HG03439 (cell line): Measurements from ENCODE around the gene CACNA1C.

Experiments
- ATAC-seq: cut with Tn5 transposase; IDR thresholded peaks from one replicate; pipeline ENCODE4 v1.9.1; 2021; ENCODE audit warnings: mild to moderate bottlenecking, moderate library complexity; ENCODE audit not compliant: unreplicated experiment

The CACNA1C gene

DNA sequence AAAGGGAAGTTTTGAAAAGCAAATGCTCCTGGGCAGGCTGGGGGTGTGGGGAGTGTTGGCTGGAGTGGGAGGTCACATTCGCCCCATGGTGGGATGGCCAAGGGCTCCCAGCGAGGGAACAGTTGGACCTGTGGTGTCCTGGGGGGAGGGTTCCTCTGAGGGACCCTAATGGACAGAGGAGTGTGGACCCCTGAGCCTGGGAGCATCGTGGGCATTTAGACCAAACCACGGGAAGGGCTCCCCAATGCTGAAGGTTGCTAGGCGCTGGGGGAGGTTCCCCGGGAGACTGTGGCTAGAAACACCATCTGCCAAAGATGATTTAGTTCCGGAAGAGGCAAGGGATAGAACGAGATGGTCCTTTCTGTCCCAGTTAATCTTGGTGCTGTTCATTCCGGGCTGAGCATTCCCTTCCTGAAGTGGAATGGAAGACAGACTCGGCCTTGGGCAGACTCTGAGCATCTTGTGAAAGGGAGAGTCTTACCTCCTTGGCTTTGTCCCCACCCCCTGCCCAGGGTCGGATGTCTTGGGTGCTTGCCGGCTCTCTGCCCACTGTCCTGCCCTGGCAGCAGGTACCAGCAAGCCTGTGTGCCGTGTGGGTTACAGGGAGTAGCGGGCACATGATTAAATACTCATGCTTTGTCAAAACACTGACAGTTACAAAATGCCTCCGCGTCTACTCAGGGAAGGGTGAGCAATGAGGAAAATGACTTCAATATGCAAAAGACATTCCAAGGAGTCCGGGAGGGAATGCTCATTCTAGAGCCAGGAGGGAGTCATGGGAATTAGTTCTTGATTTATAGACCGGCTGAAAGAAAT is 215.9 kb downstream of the CACNA1C start:
- no peak for ATAC-seq

DNA sequence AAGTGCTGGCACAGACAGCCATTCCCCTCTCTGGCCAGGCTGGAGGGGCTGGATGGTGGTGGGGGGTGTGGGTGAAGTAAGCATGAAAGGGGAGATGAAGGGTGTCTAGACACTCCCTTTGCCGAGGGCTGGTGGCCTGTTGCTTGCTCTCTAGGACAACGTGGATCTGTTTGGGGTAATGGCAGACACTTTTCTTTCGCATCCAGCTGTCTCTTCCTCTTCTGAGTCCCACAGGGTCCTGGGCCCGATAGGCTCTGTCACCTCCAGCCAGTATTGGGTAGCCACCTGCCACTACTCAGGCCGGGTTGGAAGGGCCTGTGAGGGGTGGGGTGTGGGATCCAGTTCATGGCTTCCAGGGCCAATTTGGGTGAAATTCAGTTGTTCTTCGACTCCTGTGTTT is 218.1 kb downstream of the CACNA1C start:
- ATAC-seq: no peak

DNA sequence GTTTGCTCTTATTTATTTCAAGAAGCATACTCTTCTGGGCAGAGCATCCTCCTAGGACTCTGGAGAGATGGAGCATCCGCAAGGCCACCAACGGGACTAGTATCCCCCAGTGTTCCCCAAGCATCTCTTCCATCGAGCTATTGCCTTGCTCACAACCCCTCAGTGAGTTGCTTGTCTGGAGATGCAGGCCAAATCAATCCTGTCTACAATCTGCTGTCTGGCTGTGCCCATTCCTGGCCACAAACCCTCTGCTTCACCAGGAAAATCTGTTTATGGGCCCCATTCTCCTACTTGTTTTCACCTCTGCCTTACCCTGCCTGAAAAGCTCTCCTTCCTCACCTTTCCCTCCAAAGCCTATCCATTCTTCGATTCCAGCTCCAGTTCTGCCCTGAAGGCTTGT is 219.2 kb downstream of the CACNA1C start:
- no peak for ATAC-seq

DNA sequence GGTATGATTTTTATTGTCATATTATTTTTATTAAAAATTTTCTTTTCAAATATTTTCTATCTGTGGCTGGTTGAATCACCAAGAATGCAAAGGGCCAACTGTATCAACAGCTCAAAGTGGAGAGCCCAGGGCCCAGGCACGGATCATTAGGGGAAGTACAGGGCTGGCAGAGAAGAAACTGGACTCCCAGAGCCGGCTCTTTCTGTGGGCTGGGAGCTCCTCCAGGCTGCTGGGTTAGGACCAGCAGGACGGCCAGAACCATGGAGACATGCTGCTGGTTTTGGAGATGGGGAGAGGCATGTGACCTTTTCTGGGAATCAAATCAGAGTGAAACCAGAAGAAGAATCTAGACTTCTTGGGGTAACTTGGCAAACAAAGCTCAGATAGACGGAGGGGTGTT is 220.5 kb downstream of the CACNA1C start:
- no peak for ATAC-seq

DNA sequence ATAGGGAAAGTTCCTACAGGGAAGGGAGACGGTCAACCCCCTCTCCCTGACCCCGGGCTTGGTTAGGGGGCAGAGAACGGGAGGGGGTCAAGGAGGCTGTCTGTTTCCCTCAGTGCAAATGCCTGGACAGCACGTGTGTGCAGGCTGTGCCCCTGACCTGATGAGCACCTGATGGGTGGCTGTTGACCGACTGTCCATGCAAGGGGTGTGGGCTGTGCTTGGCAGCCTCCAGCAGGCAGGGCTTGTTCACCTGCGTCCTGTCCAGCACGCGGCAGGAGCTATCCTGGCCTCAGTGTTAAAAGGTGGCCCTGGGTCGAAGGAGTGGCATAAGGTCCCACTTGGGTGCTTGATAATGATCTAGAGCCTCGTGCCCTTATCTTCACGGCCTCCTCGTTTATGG is 221.0 kb downstream of the CACNA1C start:
- ATAC-seq: no peak

DNA sequence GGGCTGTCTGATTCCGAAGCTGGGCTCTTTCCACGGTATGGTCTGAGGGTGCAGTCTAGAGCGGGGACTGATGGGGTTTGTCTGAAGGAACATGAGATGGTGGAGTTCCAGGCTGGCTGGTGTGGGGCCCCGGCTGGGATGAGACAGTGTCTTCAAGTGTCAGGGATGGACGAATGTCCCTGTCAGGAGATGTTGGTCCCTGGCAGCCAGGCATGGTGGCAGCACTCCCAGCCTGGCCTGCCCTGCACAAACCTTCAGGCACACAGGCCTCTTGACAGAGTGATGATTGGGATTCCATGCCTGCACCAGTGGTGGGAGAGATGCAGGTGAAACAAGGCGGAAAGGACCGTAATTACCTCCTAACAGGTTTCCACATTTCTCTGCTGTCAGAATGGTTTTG is 221.9 kb downstream of the CACNA1C start:
- no peak for ATAC-seq

DNA sequence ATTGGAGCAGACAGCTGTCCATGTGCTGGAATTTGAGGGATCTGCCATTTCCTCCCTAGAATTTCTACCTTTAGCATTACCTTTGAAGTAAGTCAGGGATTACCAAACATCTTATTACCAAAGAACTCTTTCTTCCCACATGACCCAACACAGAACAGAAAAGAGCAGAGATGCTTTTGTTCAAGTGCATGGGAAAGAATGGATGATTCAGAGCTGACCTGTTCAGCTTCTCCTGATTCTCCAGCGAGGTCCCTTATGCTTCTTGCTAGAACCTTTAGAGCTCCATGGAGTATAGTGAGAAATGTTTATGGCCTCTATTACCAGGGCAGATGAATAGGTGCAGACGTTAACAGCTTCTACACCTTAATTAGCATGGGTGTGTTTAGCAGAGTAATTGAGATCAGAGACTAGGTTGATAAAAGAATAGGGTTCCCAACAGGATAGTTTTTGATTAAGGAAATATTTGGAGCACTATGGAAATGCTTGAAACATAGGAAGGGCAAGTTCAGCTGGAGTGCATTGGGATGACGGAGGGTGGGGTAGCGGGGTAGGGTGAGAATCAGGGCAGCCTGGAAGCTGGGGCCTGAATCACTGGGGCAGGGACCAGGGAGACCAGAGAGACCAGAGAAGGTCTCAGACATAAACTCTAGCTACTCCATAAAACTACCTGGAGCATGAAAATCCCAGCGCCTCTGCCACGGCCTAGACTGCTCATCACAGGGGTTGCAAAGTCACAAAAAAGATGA is 223.7 kb downstream of the CACNA1C start:
- ATAC-seq: no peak

DNA sequence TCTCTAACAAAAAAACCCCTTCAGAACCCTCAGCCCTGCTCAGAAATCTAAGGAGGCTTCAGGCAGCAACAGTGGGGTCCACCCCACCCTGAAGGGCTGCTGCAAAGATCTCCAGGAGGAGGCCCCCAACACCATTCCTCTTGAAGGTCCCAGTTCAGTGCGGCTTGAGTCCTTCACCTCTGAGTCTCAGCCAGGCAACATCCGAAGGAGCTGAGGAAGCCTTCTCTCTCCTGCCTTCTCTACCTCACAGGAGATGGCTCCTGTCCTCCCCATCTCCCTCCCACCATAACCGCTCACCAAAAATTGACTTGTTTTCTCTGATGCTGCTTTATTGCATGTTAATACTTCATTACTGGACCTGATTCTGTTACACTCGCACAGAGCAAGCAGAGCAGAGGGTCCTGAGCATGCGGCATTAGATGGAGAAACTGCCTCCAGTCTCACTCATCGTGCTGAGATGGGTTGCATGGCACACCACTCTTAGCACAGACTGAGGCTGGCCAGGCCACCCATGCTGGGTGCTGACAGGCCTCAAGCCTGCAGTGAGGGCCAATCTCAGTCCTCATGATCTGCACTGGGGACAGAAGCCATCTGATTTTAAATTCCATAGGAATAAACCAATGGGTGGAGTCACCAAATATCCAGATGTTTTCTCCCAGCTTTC is 224.8 kb downstream of the CACNA1C start:
- no peak for ATAC-seq

DNA sequence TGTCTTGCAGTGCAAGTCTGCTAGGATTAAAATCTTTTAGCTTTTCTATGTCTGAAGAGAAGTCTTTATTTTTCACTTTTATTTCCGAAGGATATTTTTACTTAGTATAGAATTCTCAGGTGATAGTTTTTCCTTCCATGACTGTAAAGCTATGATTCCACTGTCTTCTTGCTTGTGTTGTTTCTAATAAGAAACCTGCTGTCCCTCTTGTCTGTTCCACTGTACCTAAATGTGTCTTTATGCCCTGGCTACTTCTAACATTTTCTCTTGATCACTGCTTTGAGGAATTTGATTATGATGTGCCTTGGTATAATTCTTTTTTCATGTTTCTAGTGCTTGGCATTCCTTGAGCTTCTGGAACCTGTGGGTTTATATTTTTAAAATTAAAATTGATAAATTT is 228.7 kb downstream of the CACNA1C start:
- no peak for ATAC-seq

DNA sequence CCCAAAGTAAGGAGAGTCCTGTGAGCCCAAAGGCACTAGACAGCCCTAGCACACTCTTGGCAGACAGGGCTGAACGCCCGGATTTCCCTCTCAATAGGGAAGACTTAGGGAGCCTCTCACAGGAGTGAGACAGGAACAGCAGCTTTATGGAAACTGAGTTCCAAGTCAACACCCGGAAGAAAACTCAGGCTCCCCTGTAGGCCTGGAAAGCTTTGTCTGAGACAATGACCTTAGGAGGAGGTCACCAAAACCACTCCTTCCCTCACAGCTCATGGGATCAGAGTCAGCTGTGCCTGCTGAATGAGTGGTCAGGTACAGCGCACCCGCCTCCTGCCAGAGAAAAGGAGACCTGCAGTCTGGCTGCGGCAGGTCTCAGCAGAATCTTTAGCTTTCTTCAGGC is 229.5 kb downstream of the CACNA1C start:
- no peak for ATAC-seq

DNA sequence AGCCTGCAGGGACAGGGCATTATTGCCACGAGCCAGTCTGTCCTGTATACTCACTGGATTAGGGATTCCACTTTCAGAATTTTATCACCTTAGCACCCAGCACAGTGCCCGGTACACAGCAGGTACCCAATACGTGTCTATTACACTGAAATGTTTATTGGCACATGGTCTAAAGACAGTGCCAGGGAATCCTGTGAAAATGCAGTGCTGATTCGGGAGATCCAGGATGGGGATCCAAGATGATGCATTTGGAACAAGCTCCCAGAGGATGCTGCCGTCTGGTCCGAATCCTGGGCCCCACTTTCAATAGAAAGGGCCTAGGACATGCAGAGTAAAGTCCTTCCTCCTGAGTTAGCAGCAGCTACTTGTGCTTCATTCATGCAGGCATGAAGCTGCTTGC is 230.7 kb downstream of the CACNA1C start:
- ATAC-seq: no peak

DNA sequence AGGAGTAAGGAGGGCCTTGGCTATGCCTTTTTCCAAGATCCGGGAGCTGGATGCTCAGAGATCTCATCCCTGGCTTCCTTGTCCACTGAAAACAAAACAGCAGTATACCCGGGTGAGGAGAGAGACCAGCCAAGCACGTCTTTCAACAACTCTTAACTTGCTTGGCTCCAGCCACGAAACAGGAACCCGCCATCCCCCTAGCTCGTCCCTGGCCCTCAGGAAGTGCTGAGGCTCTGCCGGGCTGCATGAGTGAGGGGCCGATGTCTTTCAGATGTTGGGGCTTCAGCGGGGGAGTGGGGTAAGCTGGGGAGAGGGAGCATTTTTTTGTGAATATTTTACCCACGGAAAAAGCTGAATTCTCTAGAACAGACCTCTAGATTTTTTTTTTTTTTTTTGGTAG is 231.1 kb downstream of the CACNA1C start:
- no peak for ATAC-seq

DNA sequence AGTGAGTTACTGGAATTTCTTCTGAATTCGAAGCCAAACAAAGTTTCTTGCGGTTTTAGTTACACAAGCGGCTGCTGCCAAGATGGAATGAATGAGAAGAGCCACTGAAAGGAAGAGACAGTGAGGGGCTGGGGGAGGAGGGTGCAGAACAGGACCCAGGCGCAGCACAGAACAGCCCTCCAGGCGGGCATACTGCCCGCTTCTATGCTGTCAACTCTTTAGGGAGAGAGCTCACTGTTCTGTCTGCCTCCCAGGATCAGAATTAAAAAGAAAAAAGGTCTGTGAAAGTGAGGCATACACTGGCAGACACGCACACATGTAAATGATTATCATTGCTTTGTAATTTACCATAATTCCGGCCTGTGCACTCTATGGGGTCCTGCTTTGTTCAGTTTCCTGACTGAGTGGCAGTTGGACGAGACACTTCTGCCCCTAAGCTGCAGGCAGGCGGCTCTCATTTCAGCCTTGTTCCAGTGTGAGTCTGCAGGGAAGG is 231.6 kb downstream of the CACNA1C start:
- ATAC-seq: no peak

DNA sequence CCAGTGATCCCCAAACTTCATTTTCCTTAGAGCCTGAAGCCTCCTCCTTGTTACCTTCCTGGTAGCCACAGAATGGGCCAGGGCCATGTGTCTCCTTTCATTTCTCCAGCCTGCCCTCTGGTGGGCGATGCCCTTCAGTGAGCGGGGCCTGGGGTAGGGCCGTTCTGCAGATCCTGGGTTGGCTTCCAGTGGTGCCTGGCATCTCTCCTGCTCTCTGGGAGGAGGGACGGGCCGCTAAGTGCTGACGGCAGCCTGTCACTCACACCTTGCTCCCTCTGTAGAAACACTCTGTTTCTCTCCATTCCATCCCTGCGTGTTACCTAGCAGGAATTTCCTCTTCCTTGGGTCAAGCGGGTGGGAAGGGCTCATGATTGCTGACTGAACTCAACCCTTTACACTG is 232.1 kb downstream of the CACNA1C start:
- ATAC-seq: no peak

DNA sequence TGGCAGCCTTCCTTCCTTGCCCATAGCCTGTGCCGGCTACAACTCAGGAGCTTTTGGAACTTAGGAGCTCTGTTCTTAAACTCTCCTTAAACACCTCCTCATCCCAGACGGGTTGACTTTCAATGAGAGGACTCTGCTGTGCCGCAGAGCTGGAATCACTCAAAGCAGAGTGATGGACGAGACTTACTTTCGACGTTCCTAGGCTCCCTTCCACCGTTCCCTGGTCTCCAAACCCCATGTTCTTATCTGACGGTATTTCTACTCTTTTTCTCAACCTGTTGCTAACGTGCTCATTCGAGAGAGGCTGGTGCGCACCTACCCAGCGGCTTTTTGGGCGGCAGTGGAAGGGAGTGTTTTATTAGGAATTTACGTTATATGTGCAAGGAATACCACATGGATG is 232.7 kb downstream of the CACNA1C start:
- ATAC-seq: no peak

DNA sequence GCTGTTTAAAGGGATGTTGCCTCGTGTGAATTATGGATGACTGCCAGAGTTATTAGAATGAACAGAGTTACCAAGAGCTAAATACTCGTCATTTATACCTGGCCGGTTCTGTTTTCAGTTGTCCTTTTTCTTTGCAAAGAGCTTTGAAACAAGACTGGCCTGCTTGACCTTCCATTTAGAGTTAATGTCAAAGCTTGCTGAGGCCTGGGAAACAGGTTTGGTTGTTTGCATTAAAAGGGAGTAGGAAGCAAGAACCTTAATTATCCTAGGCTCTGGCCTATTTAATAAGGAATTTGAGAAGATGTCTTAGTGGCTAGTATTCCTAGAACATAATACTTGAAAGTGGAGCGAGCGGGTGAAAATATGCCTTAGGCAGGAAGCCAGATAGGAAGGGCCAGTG is 233.3 kb downstream of the CACNA1C start:
- ATAC-seq: no peak

DNA sequence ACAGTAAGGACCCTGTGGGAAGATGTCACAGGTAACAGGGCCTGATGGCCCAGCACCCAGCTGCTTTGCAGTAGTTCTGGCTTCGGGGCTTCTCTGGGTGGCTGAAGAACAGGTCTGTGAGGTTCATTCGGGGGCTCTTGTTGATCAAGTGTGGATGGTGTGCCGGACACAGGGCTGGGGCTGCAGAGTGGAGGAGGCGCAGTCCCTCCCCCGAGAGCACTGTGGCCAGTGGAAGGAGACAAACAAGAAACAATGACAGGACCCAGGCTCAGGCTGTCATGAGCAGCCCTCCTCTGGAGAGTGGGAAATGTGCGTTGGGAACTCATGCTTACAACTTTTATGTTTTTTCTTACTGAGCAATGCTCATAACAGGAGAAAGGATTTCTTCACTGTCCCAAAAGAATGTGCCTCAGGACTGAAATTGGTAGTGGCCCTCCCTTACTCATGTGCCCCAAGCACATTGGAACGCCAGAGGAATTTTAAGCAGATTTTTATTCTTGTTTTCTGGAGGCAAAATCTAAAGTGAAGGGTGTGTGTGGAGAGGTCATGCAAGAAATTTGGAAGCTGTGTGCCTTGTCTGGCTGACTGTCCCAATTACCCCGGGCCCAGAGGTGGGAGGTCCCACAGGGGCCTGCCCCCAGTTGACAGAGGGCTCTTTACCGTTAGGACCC is 233.8 kb downstream of the CACNA1C start:
- ATAC-seq: no peak

DNA sequence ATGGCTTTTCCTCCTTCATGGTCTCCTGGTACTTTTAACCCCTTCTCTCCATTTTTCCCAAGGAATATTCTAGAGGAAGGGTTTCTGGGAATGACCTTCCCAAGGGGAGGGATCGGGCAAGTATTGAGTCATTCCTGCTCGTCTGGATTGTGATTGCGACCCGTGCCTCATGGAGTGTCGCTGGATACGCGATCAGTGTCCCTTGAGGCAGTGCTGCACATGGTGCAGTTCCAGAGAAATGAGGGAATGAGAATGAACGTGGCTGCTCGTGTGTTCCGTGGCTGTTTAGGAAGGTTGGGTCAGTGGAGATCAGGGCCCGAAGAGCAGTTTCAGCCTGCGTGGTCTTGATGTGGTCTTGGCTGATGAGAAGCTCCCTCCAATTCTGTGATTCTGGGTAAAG is 234.4 kb downstream of the CACNA1C start:
- ATAC-seq: no peak

DNA sequence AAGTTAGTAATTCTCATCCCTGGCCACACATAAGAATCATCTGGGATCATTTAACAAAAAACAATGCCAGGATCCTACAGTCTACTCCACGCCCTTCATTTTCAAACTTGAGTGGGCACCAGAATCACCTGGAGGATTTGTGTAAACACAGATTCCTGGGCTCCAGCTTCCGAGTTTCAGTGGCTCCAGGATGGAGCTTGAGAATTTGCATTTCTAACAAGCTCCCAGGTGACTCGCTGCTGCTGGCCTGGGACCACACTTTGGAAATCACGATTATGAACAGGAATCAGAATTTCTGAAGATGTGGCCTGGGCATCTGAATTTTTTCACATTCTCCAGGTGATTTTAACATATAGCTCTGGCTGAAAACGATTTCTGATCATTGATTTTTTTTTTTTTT is 234.8 kb downstream of the CACNA1C start:
- ATAC-seq: no peak

DNA sequence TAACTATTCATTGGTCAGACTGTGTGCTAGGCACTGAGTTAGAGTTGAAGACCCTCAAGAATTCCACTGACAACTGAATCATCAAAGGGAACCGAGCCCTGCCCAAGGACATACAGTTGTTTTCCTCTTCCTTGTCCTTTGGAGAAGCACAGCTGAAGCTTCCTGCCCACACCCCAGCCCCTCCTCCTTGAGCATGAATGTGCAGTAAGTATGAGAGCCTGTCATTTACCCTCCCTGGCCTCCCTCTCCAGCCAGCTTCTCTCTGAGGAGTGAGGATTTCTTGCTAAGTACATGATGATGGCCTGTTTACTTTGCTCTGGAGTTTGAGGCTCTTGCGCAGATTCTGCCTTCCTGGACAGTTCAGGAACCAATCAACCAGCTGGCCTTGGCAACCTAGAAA is 235.2 kb downstream of the CACNA1C start:
- ATAC-seq: no peak

DNA sequence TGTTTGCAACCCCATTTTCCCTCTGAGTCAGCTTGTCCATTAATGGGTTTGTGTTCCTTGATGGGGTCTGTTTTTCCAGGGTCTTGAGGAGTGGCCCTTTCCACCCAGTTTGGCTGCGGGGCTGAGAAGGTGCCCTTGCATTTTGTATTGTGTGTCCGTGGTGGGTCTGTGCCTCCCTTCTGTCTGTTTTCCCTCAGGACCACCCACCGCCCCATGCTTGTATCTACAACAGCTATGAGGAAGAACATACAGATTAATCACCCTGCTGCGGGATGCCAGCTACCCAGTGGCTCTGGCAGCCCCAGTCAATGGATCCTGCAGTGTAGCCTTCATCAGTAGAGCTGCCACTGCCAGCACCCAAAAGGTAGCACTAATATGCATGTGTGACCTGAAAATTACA is 235.7 kb downstream of the CACNA1C start:
- ATAC-seq: no peak
